Activated naive CD8-positive, alpha-beta T cell treated with anti-CD3 and anti-CD28 coated beads, Interleukin-2, amount 50 U/mL, for 16 hours (primary cell): ENCODE data around the gene HAUS8.
A peak's percentile ranks its signal among the peaks of the same experiment; 100 is the strongest.
"Not testable (repeated sequence)": the region's sequence is repeated elsewhere in the genome, so short reads cannot be mapped to it uniquely, and the experiment has no call there.

ENCODE experiments used
- DNase-seq: peaks from one replicate; pipeline ENCODE4 v3.0.0-alpha.2; 2020; ENCODE audit warnings: low read depth, low spot score

Gene HAUS8, protein sequence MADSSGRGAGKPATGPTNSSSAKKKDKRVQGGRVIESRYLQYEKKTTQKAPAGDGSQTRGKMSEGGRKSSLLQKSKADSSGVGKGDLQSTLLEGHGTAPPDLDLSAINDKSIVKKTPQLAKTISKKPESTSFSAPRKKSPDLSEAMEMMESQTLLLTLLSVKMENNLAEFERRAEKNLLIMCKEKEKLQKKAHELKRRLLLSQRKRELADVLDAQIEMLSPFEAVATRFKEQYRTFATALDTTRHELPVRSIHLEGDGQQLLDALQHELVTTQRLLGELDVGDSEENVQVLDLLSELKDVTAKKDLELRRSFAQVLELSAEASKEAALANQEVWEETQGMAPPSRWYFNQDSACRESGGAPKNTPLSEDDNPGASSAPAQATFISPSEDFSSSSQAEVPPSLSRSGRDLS

DNA sequence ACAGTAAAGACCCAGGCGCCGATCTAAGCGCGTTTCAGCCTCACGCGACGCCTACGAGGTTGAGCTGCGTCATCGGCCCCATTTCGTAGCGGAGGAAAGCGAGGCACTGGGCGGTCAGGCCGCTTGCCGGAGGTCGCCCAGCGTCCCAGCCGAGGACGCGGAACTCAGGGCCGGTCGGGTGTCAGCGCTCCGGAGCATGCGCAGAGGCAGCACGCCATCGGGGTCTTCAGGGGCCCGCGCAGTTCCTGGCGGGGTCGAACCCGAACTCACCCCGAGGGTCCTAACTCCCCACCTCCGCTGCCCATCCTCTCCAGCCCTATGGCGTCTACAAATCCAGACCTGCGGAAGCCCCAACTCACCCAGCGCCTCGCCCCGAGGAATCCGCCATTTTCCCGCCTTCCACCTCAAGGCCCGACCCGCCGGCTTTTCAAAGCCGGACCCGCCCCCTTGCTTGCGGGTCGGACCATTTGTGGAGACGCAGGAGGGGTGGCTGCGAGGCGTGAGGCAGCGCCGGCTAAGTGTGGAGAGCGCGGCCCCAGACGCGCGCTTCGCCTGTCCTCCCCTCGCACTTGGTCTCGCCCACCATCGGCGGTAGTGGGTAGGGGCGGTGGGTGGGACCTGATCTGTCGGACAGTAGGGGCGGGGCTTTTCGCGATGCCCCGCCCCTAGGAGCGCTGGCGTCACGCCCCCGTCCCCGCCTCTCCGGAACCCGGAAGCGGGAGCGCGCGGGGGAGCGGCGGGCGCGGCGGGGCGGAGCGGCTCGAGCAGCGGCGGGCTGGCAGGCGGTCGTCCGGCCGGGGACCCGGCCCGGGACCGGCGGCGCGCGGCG lies at the start of gene HAUS8, which contains the start of gene MYO9B:
TSS of gene HAUS8 (minus strand) at position 418 of the 829 bp plus-strand sequence. CDS start at position 388, 30 bp downstream.
TSS of gene MYO9B (plus strand) at position 743 of the 829 bp plus-strand sequence. CDS start 25,941 bp downstream, outside the sequence.
- DNase-seq, result peak; percentile 99

DNA sequence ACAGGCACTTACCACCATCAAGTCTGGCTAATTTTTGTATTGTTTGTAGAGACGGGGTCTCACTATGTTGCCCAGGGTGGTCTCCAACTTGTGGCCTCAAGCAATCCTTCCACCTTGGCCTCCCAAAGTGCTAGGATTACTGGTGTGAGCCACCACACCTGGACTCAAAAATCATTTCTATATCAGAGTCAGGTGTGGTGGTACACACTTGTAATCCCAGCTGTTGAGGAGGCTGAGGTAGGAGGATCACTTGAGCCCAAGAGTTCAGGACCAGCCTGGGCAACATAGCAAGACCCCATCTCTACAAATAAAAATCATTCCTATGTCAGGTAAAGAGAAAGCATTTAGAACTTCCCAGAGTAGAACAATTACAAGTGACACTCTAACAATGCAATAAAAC lies 48.8 kb upstream of the HAUS8 start:
- DNase-seq, result no peak

- DNase-seq, result no peak
Observed at GRCh38 chr19:17123041-17123440, 47.8 kb upstream of the HAUS8 start.

DNA sequence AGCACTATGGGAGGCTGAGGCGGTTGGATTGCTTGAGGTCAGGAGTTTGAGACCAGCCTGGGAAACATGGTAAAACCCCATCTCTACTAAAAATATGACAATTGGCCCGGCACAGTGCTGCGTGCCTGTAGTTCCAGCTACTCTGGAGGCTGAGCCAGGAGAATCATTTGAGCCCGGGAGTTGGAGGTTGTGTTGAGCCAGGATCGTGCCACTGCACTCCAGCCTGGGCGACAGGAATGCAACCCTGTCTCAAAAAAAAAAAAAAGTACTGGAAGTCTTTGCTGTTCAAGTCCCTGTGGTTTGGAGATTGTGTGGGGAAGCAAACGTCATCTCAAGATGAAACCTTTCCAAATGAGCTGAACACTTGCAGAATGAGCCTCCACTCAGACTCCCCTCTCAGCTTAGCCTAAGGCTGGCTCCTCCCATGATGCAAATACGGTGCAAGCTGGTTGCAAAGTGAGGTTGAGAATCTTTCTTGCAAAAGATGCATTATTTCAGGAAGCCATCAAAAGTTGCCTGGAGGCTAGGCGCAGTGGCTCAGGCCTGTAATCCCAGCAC lies 46.6 kb upstream of the HAUS8 start:
- DNase-seq, result no peak

- no peak for DNase-seq
Observed at GRCh38 chr19:17118957-17119356, 43.7 kb upstream of the HAUS8 start.

GRCh38 chr19:17116996-17117702 lies 41.9 kb upstream of the HAUS8 start:
- no peak for DNase-seq

GRCh38 chr19:17114414-17114831 lies 39.2 kb upstream of the HAUS8 start:
- no peak for DNase-seq

DNA sequence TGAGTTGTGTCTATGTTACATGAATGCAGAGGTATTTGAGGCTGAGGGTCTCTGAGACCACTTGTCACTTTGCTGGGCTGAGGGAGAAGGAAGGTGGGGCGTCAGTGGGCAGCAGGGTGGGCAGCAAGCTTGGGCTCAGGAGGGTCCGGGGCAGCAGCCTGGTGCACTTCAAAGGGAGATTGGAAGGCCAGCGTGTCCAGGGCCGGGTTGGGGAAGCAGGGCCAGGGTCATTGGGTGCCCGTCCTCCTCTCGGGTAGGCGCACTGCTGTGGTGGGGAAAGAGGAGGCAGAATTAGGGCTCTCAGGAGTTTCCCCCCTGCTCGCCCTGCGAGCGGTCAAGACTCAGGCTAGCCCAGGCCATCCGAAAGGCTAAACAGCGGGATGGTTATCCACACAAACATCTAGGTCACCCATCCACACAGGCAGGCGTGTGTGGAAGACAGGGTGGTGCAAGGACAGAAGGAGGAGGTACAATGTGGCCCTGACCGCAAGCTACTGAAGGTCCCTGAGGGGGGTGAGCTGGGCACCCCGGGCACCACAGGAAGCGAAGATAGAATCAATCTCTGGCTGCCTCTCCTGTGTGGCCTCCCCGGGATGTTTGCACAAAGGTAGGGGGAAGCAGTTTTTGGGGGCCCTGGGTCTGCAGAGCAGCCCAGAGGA lies 38.0 kb upstream of the HAUS8 start:
- DNase-seq, result no peak

DNA sequence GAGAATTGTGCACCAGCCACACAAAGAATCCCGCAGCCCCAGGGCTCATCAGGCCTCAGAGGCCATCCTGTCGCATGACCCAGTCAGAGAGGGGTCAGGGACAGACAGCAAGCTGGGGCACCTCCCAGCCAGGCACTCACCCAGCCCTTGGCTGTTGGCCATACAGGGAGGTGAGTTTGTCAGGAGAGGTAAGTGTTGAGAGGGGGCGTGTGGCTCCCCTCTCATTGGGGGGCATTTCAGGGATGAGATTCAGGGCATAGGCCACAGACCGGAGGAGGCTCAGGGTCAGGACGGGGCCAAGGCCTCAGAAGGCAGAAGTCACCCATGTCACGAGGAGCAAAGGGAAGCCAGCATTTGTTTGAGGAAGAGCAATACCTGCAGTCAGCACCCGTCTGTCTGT lies 37.4 kb upstream of the HAUS8 start:
- DNase-seq, result no peak

- no peak for DNase-seq
Observed at GRCh38 chr19:17112271-17112670, 37.0 kb upstream of the HAUS8 start.

GRCh38 chr19:17111766-17112165 lies 36.5 kb upstream of the HAUS8 start:
- DNase-seq, result no peak

- DNase-seq, result no peak
Observed at GRCh38 chr19:17110599-17110966, 35.3 kb upstream of the HAUS8 start.

GRCh38 chr19:17109962-17110598 lies 34.8 kb upstream of the HAUS8 start:
- DNase-seq, result no peak

GRCh38 chr19:17109300-17109699 lies 34.0 kb upstream of the HAUS8 start:
- DNase-seq, result no peak

- DNase-seq, result no peak
Observed at GRCh38 chr19:17108453-17108784, 33.2 kb upstream of the HAUS8 start.

DNA sequence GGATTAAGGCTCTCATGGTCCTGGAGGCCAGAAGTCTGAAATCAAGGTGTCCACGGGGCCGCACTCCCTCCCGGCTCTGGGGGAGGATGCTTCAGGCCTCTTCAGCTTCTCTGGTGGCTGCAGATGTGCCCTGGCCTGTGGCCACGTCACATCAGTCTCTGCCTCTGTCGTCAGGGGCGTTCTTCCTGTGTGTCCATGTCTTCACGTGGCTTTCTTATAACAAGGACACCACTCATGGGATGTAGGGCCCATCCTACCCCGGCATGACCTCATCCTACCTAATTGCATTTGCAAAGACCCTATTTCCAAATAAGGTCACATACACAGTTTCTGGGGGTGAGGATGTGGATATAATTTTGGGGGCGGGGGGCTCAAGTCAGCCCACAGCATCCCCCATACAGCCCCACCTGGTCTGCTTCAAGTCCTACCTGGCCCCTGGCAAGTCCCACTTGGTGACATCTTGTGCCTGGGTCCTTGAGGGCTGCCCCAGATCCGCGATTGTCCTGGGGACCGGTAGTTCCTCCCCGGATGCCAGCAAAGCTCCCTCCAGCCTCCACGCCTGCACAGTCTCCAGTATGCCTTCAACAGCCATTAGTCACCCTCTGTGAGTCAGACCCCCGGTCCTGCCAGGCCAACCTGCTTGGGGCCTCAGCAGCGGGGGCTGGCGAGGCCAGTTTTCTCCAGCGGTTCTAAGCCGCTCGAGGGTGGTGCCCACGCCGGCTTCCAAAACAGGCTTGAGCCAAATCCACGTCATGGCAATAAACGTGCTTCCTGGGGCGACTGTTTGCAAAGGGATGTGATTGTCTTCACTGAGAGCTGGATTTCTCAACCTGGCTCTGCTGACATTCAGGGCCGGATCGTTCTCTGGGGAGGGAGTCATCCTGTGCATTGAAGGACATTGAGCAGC lies 32.5 kb upstream of the HAUS8 start:
- no peak for DNase-seq

DNA sequence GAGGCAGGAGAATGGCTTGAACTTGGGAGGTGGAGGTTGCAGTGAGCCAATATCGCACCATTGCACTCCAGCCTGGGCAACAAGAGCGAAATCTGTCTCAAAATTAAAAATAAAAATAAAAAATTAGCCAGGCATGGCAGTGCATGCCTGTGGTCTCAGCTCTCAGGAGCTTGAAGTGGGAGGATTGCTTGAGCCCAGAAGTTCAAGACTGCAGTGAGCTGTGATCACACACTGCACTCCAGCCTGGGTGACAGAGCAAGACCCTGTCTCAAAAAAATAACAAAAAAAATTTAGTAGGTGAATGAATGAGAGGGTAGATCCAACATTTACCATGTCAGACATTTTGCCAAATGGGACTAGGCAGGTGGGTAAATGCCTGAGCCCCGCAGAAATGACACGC lies 31.7 kb upstream of the HAUS8 start:
- not testable (repeated sequence) for DNase-seq

GRCh38 chr19:17105556-17105955 lies 30.3 kb upstream of the HAUS8 start:
- no peak for DNase-seq

GRCh38 chr19:17104679-17105078 lies 29.4 kb upstream of the HAUS8 start:
- DNase-seq, result no peak

GRCh38 chr19:17103177-17103576 lies 27.9 kb upstream of the HAUS8 start:
- DNase-seq, result no peak
